Iris pigment epithelial cell (primary cell): ENCODE measurements around the gene RNASE13.
A peak's percentile ranks its signal among the peaks of the same experiment; 100 is the strongest.
"Not testable (repeated sequence)": the region's sequence is repeated elsewhere in the genome, so short reads cannot be mapped to it uniquely, and the experiment has no call there.

Experiments used
- DNase-seq: peaks from one replicate; pipeline ENCODE4 v3.0.0-alpha.2; 2011; ENCODE audit warnings: low read depth

Gene RNASE13

GRCh38 chr14:20989471-20989786 is 45.2 kb downstream of the RNASE13 start:
- DNase-seq, result no peak

GRCh38 chr14:20988717-20989470 is 45.7 kb downstream of the RNASE13 start:
- peak; percentile 80 for DNase-seq

DNA sequence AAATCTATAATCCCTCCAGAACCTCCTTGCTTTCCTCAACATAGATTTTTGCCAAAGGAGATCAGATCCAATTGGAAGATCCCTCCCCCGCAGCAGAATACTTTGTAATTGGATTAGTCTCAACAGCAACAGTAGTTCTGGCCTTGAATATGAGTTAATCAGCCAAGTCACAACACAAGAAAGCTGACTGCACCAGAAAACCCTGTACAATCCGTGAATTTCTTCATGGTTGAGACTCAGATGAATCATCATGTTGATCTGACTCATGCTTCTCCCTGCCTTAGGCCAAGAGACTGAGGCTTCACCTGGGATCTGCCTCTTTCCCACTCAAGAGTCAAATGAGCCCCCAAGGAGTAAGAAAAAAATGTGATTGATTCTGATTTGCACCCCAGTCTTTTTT is 47.8 kb downstream of the RNASE13 start:
- DNase-seq, result peak; percentile 99

DNA sequence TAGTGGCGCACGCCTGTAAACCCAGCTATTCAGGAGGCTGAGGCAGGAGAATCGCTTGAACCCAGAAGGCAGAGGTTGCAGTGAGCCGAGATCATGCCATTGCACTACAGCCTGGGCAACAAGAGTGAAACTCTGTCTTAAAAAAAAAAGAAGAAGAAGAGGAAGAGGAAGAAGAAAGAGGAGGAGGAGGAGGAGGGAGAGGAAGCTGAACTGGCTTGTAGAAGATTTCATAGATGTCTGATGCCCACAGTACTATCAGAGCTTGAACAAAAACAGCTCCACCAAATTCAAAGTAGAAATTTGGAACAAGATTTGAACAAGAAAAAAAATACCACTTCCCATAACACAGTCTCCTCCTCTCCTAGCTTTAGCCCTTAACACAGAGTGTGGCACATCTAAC is 49.0 kb downstream of the RNASE13 start:
- not testable (repeated sequence) for DNase-seq
